IPS-15b (cell line): ENCODE results near the gene RNF157.

Experiments
- H3K27me3 ChIP-seq: one replicate; pipeline ENCODE4 v1.6.1; 2013; ENCODE audit warnings: low read length; ENCODE audit not compliant: control insufficient read depth, insufficient read depth
- H3K36me3 ChIP-seq: one replicate; pipeline ENCODE4 v1.6.1; 2013; ENCODE audit warnings: low read length; ENCODE audit not compliant: control insufficient read depth, insufficient read depth
- H3K4me1 ChIP-seq: one replicate; pipeline ENCODE4 v1.6.1; 2013; ENCODE audit warnings: mild to moderate bottlenecking, low read length; ENCODE audit not compliant: control insufficient read depth, insufficient read depth
- H3K4me3 ChIP-seq: one replicate; pipeline ENCODE4 v1.5.1; 2013; ENCODE audit warnings: low read depth, low read length
- H3K9ac ChIP-seq: one replicate; pipeline ENCODE4 v1.6.1; 2013; ENCODE audit warnings: low read depth, mild to moderate bottlenecking, low read length
- H3K9me3 ChIP-seq: one replicate; pipeline ENCODE4 v1.6.1; 2013; ENCODE audit warnings: mild to moderate bottlenecking, low read length; ENCODE audit not compliant: control insufficient read depth, insufficient read depth

RNF157 gene

DNA sequence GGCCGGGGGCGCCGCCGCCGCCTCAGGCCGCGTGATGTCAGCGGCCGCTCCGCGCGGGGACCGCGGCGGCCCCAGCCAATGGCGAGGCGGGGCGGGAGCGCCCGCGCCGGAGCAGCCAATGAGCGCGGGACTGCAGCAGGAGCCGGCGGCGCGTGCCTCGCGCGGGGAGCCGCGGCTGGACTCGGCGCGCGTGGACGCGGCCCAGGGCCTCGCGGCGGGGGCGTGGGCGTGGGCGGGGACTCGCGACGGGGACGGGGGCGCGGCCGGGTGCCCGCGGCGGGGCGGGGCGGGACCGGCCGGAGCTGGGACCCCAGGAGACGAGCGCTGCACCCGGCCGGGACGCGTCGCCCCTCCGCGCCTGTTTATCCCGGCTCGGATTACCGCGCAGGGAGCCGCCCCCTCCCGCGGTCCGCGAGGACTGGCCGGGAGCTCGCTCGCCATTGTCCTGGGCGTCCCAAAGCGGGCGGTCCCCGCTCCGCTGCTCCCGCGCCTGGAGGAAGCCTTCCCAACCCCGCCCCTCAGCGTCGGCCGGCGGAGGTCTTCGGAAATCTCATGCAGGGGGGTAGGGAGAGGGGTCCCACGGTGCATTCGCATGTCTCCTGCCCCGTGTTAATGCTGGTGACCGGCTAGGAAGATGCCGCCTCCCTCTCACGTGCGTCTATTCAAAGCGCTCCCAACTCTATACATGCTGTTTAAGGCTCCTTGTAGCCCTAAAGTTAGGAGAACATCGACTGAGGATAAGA is at the start of gene RNF157:
RNF157 (minus strand) TSS at position 33 of the 743 bp plus-strand sequence. CDS start 253 bp downstream, outside the sequence.
- no peaks in the 10 kb centered on the region for H3K36me3 ChIP-seq
- H3K9ac ChIP-seq, result peak within 1 kb of the TSS; percentile 50
- H3K9me3 ChIP-seq, result no peaks in the 10 kb centered on the region
- peaks cover 45% of the 10 kb centered on the region for H3K27me3 ChIP-seq
- peak within 1 kb of the TSS; percentile 79 for H3K4me3 ChIP-seq
- H3K4me1 ChIP-seq, result no peaks in the 10 kb centered on the region

DNA sequence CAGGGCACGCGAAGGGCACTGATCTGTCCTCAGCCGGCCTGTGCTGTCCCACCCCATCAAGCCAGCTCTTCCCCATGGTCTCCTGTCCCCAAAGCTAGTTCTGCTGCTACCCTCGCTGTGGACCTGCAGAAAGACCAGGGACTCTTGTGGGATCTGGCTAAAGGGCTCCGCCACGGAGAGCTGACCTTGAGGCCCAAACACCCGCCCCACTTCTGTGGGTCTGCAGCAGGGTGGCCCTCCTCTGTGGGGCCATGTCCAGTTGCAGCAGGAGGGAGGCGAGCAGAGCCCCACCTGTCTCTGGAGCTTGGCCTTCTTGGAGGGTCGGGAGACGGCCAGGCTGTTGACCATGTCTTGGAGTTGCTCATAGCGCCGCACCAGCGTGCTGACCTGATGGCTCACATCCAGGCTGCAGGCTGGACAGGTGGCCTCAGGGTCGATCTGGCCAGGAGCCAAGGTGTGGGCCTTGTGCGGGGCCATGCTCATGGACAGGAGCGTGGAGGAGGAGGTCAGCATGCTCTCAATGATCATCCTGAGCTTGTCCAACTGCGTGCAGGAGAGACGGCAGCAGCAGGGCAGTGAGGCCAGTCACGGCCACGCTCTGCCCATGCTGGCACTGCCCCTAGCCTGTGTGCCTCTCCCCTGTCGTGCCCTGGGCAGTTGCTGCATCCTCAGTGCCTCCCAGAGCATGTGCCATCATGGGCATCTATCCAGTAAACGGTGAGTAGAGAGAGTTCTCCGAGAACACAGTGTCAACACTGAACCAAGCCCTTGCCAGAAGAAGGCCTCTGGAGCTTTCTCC is 41.5 kb upstream of the RNF157 start:
- Histone ChIP-seq H3K4me3 (no peak overlapping the region), H3K9ac (no peak overlapping the region), H3K4me1 (no peaks in the 10 kb centered on the region), H3K9me3 (no peaks in the 10 kb centered on the region), H3K27me3 (no peaks in the 10 kb centered on the region), H3K36me3 (no peaks in the 10 kb centered on the region)

DNA sequence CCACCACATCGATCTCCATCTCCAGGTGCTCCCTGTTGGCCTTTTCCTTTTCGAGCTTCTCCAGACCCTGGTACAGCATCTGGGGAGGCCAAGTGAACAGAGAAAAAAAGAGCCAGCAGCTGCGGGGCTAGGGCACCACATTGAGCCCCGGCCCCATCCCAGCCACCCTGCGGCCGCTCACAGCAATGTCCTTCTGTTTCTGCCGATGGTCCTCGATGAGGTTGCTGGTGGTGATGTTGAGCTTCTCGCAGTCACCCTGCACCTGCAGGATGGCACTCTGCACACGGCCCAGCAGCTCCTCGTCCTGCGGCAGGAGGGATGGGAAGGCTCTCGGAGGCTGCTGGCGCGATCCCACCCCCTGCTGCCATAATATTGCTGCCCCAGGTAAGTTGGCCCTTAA is 40.4 kb upstream of the RNF157 start:
- Histone ChIP-seq H3K9me3 (no peaks in the 10 kb centered on the region), H3K4me3 (no peak overlapping the region), H3K9ac (no peak overlapping the region), H3K4me1 (no peaks in the 10 kb centered on the region), H3K27me3 (no peaks in the 10 kb centered on the region), H3K36me3 (no peaks in the 10 kb centered on the region)

DNA sequence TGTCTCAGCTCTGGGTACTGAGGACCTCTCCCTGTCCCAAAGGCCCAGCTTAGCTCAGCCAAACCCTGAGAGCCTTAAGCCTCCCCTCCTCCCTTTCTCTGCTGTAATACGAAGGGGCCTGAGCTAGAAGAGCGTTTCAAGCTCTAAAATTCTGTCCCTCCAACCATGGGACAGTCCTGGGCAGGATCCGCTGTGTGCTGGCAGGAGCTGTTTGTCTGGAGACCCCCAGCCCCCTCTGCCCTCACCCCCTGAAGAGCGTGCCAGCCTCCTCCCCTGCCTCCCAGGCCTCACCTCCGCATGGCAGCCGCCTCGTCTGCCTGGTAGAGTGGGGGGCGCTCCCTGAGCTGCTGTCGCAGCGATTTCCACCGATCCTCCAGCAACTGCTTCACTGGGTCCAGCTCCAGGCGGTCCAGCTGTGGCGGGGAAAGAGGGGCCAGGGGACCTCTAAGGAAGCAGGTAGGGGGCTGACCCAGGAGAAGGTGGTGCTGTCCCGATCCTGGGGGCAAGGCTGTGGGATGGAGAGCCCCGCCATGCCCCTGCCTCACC is 39.5 kb upstream of the RNF157 start:
- Histone ChIP-seq H3K4me3 (no peak overlapping the region), H3K9me3 (no peaks in the 10 kb centered on the region), H3K9ac (no peak overlapping the region), H3K36me3 (no peaks in the 10 kb centered on the region), H3K27me3 (no peaks in the 10 kb centered on the region), H3K4me1 (no peaks in the 10 kb centered on the region)

DNA sequence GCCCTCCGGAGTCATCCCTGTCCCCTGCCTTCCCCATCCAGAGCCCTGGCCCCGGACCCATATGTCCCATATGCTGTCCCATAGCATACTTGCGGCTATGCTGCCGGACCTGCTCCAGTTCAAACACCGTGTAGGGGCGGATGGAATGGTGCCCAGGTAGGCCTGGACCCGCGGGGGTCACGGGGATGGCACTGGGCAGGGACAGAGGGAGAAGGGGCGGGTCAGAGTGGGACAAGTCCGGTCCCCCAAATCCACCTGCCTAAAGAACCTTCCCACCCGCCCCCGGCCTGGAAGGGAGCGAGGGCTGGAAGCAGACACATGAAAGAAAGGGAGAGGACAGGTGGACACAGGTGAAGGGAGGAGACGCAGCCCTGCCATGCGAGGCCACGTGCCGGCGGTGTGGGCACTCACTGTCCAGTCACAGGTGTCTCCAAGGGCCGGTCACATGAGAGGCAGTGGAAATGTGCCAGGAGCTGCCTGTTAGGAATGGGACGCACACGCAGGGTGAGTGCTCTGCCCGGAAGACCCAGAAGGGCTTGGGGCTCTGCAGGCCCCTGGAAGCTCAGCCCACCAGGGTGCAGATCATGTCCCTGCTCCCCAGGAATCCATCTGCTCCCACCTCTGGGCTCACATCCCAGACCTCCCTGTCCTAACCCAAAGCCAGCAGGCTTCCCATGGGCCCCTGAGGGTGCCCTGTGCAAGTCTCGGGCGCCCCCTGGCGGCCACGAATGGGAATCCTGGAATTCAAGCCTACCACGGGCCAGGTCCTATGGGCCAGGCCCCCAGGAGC is 38.9 kb upstream of the RNF157 start:
- Histone ChIP-seq H3K9me3 (no peaks in the 10 kb centered on the region), H3K27me3 (no peaks in the 10 kb centered on the region), H3K36me3 (no peaks in the 10 kb centered on the region), H3K9ac (no peak overlapping the region), H3K4me1 (no peaks in the 10 kb centered on the region), H3K4me3 (no peak overlapping the region)

DNA sequence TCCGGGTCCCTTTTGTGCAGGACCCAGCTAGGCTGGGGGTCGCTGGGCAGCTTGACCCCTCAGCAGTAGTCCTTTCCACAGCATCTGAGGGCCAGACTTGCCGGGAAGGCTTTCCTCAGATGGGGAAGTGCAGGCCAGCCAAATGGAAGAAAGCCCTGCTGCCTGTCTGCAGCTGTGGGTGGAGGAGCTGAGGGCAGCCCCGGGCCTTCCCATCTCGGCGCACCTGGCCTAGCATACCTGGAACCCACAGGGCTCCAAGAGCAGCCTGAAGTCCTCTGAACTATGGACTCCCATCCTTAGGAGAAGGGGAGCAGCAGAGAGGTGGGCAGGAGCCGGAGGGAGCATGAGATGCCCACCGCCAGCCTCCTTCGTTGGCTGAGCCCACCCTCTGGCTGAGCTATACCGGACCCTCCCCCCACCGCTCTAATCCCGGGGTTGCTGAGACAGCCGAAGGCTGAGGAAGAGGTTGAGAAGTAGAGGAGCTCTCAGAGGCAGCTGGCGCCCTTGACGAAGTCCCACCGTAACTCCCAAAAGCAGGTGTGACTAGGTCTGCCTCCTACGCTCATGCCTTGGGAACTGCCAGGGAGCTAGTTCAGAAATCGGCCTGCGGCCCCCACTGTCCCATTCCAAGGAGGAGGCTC is 38.1 kb upstream of the RNF157 start:
- H3K4me1 ChIP-seq, result no peaks in the 10 kb centered on the region
- no peaks in the 10 kb centered on the region for H3K27me3 ChIP-seq
- H3K9ac ChIP-seq, result no peak overlapping the region
- no peaks in the 10 kb centered on the region for H3K9me3 ChIP-seq
- no peaks in the 10 kb centered on the region for H3K36me3 ChIP-seq
- no peak overlapping the region for H3K4me3 ChIP-seq

DNA sequence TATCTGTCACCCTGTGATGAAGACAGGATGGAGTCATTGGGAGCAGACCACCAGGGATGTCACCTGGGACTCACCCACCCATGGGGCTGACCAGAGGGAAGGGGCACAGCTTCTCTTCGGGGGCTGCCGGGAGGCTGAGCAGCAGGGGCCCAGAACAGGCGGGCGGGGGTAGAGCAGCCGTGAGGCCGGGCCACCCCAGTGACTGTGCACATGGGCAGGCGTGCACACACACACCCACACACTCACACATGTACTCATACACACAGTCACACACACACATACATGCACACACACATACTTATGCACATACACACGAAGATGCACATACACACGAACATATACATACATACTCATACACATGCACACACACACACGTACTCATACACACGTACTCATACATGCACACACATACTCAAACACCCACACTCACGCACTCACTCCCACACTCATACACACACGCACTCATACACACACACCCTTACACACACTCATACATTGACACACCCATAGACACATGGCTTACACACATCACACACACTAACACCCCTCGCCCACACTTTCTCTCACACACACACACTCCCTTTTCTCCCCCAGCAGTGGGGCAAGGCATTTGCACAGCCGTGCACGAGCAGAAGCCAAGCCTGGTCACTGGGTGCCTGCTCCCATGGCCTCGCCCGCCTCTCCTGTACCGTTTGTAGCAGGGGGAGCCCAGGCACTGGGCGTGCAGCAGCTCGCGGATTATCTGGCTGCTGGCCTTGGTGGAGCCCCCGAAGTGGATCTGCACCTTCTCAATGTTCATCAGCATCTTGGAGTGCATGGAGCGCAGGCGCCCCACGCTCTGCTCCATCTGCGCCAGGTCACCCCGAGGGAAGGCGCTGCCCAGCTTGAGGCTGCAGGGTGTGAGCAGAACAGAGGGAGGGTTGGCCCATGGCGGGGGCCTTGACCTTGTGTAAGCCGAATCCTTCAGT is 37.3 kb upstream of the RNF157 start:
- Histone ChIP-seq H3K4me3 (no peak overlapping the region), H3K4me1 (no peaks in the 10 kb centered on the region), H3K9me3 (no peaks in the 10 kb centered on the region), H3K36me3 (no peaks in the 10 kb centered on the region), H3K27me3 (no peaks in the 10 kb centered on the region), H3K9ac (no peak overlapping the region)

DNA sequence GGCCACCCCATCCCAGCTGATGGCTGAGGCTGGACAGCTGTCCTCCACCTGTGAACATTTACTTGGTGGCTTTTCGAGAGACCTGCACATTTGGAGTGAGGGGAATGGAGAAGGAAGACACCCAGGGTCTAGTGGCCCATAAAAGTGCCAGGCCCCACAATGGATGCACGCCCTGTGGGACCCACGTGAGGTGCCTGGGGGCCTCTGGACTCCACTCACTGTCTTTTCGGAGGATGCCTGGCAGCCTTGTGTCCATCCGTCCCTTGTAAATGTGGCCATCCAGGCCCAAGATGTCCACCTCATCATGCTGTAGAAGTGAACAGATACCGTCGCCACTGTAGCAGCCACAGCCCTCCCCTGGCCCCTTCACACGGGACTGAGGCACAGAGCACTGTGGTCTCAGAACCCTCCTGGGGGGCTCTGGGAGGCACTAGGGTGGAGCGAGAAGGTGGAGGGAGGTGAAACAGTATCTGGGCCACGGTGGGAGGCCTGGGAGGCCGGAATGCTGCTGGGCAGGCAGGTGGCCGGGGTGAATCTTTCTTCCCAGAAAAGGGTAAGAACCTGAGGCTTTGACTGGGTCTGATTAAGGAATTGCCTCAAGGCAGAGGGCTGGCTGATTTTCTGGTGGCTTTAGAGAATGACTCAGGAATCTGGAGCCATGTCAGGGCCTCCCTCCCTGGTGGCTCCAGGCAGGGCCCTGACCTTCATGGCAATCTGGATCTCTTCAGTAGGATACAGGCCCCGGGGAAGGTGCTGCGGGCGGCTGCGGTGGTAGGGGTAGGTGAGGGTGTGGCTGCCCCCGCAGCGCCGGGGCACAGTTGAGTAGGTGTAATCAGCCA is 36.4 kb upstream of the RNF157 start:
- Histone ChIP-seq H3K9me3 (no peaks in the 10 kb centered on the region), H3K27me3 (no peaks in the 10 kb centered on the region), H3K4me1 (no peaks in the 10 kb centered on the region), H3K9ac (no peak overlapping the region), H3K4me3 (no peak overlapping the region), H3K36me3 (no peaks in the 10 kb centered on the region)

DNA sequence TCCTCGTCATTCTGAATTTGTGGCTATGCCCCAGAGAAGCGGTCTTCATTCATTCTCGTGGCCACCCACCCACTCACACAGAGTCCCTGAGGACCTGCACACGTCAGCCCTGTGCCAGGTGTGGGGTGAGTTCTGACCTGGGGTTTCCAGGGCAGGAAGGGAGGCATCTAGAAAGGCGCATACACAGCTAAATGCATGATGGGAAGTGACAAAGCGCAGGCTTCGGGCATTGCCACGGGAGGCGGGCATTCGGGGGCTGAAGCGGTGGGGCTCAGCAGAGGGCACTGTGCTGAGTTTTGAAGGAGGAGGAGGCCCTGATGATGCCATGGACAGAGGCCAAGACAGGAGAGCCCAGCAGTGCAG is 35.8 kb upstream of the RNF157 start:
- no peak overlapping the region for H3K4me3 ChIP-seq
- H3K9me3 ChIP-seq, result no peaks in the 10 kb centered on the region
- H3K27me3 ChIP-seq, result no peaks in the 10 kb centered on the region
- no peaks in the 10 kb centered on the region for H3K36me3 ChIP-seq
- no peaks in the 10 kb centered on the region for H3K4me1 ChIP-seq
- H3K9ac ChIP-seq, result no peak overlapping the region
